A204.1 (cell line): ENCODE measurements around the gene LMO7.

Source experiments
- FAIRE-seq: peaks from 2 replicates; lab custom pipeline; 2012; peaks lifted over from hg19 to GRCh38; lab: Jason Lieb, UNC

Gene LMO7

DNA sequence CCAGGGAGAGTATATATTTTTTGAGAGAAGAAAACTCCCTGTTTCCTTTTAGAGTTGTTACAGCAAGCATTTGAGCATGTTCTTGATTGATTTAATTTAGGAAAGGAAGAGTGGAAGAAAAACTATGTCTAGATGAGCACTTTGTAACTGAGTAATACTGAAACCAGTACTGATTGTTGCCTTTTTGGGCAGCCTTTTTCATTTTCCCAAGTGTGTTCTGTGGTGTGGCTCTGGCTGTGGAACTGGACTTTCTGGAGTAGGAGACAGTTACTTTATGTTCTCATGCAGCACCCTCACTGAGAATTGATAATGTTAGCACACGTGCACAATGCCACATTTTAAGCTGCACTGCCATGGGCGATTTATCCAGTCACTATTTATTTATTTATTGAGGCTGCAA, 211.5 kb downstream of the LMO7 start:
- no peak for FAIRE-seq

DNA sequence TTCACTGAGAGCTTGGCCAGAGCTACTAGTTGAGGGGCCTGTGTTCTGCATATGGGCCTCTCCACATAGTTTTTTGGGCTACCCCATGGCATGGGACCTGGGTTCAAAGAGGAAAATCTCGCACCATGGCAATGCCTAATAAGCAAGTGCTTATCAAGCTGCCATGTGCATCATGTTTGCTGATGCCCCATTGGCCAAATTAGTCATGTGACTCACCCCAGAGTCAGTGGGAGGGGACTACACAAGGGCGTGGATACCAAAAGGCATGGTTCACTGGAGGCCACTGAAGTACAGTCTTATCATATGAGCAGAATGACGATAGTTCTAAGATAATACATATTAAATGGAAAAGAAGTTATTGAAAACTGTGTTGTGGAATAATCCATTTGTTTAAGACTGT, 214.8 kb downstream of the LMO7 start:
- FAIRE-seq = no peak

DNA sequence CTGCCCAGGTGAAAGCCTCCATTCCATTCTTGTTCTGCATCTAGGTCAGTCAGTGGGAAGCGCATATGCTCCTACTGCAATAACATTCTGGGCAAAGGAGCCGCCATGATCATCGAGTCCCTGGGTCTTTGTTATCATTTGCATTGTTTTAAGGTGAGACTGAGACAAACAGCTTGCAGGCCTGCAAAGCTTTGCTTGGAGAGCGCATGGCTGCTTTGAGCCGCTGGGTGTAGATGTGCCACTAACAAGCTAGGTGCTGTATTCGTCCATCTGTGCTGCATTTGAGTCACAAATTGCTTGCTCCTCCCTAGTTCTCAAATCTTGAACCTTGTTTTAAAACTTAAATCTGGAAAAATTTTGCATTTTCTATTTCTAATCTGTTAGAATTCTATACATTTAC, 219.1 kb downstream of the LMO7 start:
- no peak for FAIRE-seq

DNA sequence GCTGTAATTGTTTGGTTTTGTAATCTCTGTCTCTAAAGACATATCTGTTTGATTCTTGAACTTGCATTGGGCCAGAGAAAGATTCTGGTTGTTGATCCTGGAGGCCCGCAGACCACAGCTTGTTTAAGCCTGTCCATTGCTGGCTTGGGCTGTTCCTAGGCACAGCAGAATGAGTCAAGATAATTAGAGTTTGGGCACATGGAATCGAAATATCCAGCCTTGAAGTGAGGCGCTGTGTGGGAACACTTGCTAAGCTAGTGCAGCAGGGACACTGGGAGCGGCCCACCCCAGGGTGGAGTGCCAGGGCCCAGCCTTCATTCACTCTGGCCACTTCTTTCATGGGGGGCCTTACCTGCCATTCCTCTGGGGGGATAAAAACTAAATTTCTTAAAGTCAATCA, 219.7 kb downstream of the LMO7 start:
- no peak for FAIRE-seq

DNA sequence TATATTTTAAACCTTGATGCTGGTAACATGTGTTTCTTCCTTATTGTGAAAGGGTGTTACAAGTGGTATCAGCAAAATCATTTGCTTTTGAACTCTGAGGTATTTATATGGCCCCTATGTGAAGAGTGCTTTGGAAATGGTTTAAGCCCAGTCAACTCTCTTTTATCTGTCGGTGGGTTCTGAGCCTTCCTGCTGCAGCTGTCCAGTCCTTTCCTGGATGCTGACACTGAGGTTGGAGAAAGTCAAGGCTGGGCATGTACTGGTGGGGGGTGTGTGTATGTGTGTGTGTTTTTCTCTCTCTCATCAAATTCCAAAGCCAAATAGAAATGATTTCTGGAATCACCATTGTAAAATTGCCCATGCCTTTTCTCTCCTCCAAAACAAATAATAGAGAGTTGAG, 221.2 kb downstream of the LMO7 start:
- no peak for FAIRE-seq

DNA sequence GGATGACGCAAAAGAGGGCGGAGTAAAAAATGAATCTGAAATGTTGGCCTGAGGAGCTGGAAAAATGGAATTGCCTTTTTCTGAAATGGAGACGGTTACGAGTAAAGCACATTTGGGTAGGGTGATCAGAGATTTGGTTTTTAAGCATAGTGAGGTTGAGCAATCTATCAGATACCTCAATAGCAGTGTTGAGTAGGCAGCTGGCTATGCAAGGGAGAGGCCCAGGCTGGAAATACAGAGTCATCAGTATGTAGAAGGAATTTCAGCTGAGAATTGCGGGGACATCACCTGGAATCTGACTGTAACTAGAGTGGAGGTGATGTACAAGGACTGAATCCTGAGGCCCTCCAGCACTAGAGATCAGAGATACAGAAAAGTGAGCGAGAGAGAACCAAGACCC, 224.8 kb downstream of the LMO7 start:
- FAIRE-seq = no peak

DNA sequence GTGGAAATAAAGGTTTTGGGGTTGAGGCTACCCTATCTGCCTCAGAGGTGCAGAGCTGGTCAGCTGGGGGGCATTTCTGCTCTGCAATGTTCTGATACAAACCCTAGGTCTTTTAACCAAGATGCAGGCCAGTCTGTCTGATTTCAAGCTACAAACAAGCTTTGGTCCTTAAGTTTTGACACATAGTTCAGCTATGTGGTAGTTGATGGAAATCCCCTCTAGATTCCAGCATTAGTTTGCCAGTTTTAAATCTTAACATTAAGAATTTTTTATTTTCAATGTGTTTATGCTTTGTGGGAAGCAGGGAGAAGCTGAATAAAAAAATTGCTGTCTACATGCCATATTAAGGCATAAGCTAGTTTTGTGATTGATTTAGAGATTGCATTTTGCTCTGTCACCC, 225.7 kb downstream of the LMO7 start:
- FAIRE-seq = no peak

DNA sequence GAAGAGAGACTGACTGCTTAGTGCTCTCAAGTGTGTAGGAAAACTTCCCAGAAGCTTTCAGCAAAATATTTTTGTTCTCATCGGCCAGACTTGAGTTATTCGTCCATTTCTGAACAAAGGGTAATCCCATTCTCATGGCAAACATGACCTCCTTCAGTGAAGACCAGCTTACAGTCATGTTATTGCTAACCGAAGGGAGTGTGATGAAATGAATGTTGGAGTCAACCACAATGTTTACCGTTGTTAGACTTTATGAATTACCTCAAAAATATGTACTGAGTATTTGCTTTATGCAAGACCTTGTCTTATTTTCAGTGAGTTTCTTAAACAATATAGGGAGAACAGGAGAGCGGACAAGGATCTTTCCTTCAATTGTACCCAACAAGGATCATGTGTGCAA, 228.6 kb downstream of the LMO7 start:
- FAIRE-seq = no peak

DNA sequence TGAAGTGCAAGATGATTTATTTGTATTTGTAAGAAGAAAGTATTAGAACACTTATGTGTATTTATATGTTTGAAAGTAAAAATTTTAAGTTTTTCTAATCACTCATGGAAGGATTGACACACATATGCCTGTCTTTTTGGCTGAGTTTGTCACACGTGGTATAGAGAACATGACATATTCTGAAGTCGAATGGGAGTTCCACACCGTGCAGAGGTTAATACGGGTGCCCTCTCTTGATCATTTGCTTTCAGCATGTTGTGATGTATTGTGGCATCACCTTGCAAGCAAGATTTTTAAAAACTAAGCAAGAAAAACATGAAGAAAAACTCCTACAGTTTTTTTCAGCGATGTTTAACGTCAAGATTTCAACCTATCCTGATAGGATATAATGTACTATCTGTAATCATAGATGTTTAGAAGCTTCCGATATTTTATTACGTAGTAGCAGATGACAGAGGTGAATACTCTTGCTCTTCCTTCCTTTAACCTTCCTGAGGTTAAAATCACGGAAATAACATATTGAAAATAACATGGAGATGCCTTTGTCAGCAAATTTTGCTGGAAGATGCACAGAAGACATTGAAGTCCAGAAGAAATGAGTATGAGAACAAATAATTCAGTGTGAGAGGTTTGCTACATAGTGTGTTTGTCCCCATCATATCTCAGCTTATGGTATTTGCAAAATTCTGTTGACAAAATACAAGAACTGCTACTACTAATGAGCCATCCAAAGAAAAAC, 231.4 kb downstream of the LMO7 start:
- no peak for FAIRE-seq

DNA sequence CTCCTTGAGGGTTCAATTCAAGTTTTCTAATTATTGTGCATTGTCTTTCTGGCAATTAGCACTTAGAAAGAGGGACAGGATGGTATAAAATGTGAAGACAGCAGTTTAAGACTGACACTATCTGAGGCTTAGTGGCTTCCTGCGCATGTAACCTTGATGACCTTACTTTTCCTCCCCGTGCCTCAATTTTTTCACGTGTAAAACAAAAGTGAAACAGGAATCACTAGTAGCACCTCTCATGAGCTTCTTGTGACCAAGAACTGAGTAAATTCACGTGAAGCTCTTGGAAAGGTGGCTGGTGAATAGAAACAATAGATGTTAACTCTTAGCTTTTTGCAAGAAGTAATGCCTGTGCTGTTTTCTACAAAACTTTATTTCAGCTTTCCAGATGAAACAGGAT, 233.9 kb downstream of the LMO7 start:
- no peak for FAIRE-seq

DNA sequence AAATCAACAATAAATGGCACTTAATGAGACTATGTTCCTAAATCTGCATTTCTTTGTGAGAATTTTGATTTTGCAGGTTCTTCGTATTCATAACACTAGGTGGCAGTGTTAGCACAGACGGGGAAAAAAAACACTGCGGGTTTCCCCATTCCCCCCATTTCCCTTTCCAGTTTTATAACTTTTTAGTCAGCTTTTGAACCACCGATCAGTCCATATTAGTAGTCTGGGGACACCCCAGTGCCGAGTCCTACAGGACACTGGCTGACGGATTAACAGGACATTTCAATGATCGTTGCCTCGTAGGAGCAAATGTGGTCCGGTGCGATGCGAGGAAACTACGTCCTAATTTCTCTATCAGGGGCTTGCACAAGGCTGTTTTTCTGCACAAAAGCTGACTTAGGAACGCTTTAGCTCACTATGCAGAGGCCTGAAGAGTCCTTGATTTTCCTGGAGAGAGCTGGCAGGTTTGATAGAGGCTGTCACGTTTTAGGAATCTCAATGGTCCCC, 234.3 kb downstream of the LMO7 start:
- peak; percentile 41 for FAIRE-seq

DNA sequence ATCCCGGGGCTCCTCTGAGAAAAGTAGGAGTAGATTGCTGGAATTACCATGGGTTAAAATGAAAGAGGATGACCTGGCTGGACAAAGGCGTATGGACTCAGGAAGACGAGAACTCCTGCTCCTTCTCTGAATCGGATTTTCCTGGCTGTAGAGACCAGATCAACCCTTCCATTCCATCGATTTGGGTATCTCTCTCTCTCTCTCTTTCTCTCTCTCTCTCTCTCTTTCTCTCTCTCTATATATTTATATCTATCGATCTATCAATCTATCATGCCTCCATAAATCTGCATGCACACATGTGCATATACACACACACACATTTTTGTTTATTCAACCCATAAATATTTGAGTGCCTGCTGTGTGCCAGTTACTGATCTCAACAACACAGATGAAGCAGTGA, 234.9 kb downstream of the LMO7 start:
- FAIRE-seq = no peak

DNA sequence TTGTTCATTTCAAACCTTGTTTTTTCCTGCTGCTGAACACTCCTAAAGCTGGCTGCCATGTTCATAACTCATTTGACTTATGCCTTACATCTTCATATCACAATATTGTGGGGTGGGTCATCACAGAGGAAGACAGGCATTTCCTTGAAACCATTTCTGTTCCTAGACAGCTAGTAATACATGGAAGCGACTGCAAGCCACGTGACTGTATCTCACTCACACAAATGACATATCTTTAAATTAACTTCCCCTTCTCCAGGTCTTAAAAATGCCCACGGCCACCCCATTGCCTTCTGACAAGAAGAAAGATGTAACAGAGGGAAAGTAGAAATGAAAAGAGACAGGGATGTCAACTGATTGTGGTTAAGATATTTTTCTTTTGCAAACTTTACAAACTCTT, 236.8 kb downstream of the LMO7 start:
- FAIRE-seq = no peak

DNA sequence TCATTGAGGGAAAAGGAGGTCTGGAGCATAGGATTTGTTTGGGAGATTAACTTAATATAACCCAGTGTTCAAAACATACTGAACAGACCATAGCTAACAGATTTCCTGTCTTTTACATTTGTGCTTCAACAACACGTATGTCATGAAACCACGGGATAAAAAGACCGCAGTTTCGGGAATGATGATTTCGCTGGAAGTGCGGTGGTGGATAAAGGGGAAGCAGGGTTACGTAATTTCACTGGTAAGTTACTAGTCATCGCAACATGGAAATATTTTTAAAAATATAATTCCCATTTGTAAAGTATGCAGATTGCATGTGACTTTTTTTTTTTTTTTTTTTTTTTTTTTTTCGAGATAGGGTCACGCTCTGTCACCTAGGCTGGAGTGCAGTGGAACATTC, 237.4 kb downstream of the LMO7 start:
- FAIRE-seq = no peak

DNA sequence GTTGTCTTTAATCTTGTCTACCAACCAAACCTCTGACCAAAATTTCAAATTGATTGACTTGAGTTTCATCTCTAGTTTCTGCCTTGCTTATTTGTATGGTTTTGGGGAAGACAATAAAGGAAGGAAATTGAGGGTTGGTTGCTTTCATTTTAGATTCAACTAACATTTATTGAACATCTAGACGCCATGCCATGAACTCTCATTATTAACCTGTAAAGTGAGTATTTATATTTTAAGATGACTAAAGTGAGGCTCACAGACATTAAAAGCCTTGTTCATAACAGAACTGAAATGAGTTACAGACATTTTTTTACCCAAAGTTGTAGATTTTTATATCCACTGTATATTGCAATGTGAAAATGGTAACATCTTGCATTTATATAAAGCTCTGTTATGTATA, 239.3 kb downstream of the LMO7 start:
- FAIRE-seq = no peak

DNA sequence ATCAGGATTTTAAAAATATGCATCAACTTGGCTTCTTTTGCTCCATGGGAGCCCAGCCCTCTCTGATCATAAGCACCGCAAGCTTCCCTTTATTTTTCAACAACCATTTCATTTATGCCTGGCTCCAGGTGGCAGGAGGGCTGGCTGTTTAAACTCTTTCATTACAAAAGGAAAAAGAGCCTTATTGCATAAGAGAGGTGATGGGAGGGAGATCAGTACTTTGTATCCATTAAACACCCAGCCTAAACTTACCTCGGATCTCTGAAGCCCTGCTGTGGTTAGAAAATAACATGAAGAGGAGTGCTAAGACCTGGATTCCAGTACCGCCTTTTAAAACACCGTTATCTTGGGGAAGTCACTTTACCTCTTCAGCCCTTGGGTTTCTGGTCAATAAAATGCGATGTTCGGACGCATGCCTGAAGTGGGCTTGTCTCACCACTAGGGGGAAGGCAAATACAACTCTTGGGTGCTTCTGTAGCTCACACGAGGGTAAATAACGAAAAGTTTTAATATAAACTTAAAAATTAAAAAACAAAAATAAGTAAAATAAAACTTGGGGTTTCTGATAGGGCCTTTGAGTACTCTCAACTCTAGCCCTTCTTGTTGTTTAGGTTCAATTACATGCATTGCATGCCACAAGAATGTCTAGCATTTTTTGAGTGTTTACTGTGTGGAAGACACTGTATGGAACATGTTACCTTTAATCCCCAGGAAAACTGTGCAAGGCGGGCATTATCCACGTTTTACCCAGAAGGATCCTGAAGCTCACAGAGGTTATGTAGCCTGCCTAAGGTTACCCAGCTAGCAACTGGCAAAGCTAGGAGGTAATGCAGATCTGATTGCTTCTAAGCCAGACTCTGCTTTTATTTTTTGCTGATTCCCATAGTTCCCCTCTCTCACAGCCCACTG, 240.3 kb downstream of the LMO7 start:
- peak; percentile 96 for FAIRE-seq

DNA sequence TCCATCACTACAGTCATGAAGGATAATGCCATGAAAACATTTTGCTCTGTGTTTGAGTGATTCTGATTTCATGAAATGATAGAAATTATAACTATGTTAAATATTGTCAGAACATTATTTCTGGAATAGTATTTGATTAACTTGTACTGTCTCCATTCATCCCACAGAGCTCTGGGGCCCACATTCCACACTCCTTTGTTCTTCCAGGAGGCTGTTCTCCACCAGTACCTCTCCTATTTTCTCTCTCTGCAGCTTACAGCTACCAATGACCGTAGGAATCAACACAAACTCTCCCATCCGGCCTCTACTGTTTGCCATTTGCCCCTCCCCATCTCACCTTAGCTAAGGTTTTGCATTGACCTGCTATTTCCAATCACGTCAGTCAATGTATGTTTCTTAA, 240.9 kb downstream of the LMO7 start:
- no peak for FAIRE-seq

DNA sequence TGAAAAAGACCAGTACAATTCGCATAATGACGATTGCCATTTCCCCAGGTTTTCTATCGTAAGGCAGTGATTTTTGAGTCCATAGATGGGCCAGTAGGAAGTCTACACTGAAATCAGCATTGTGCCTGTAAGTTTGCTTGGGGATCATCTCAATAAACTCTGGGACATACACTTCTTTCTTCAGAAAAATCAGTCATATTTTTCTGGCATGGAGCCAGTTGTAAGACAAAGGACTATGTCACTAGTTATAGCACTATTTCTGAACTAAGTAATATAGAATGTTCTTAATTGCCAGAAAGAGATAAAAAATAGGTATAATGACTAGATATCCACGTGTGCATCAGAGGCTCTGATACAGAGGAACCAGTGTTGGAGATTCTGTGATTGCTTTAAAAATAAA, 243.5 kb downstream of the LMO7 start:
- FAIRE-seq = no peak

DNA sequence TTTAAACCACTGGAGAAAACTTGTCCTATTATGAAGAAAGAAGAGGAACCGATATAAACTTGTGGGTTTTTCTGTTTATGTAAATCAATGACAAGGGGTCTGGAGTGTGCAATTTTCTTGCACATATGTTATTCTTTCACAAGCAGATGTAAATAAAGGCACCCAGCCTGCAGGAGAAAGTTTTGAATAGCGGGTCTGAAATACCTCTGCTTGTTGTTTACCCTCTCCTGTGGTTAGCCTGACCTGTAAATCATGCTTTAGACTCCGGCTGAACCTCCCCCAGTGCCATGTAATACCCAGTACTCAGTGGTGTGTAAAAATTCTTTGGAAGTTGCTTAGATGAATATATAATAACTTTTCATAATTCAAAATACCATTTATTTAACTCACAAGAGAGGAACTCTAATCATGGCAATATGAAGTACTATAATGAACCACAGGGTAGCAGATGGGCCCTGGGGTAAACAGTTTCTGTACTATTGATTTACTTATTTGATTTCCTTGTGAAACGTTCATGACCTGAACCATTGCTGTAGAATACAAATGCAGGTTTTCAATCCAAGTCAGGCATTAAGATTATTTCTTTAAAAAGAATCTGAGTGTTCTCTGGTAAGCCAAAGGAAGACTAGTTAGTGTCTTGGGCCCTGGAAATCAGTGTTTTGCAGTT, 245.1 kb downstream of the LMO7 start:
- no peak for FAIRE-seq

DNA sequence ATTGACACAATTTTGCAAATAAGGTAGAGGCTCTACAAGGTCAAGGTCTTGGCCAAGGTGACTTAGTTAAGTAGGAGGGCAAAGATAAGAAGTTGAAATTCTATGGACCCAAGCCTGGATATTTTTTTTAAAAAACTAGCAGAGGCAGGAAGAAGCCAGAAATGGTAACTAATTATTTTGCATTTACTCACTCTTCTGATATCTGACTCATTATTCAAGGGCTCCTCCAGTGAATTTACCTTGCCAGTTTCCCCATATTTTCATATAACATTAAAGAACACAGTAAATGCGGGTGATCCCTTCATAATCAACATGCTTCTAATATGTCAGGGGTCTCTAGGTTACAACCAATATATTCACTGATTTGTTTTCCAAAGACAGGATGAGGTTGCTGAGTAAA, 246.1 kb downstream of the LMO7 start:
- no peak for FAIRE-seq

DNA sequence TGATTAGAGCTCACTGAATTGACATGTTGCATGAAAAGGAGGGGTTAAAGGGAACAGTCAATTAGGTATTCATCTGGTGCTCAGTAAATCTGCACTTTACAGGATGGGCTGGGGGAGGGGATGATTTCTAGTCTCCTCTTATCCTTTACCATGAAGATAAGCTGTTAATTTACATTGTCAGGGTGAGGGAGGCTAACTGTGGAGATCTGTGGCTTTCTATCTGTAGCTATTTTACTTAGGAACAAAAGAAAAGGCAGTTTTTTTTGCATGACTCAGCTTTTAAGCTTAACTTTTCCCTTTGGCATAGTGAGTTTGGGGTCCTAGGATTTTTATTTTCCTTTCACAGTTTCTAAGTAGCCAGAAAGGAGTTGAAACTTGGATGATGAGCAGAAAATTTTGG, 253.3 kb downstream of the LMO7 start:
- no peak for FAIRE-seq

DNA sequence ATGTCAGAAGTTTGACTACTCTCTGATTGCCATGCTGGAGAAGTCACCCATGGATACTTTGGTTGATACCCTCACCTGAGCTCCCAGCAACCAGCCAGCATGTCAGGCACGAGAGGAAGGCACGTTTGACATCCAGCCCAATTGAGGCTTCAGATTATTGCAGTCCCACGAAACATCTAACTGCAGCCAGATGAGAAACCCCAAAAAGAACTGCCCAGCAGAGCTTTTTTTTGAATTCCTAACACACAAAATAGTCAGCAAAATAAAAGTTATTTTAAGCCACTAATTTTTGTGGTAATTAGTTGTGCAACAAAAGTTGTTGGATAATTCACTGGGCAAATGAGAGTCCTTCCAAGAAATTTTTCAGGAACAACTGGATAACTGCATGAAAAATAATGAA, 259.0 kb downstream of the LMO7 start:
- FAIRE-seq = no peak

DNA sequence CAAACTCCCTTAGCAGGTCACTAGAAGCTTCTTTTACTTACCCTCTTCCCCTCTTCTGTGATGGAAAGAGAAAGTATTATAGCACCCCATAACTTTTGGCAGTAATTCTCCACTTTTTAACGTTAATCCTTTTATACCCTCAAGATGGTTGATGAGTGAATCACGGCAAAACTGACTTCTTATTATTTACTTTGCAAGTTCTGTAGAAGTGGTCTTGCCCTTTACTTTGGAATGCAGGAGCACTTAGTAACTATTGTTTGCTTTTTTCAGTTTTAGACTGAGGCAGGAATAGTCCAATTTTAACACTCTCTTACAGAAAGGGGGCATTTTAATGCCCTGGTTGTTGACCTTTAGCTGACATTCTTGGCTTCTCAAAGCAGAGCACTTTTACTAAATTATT, 260.1 kb downstream of the LMO7 start:
- FAIRE-seq = no peak
